Vagina (tissue), 2 donors: Measurements from ENCODE around the gene CRMP1.

Experiments used
- POLR2A ChIP-seq, 2 donors: fragments of 450-650 bp; IDR thresholded peaks; one replicate each; pipeline ENCODE4 v1.6.1; 2017; ENCODE audit warnings: antibody characterized with exemption in 2 of 2, mild to moderate bottlenecking in 2 of 2, moderate library complexity in 2 of 2
- POLR2AphosphoS5 ChIP-seq, 2 donors: sonication (generic); formaldehyde crosslinking; IDR thresholded peaks; one replicate each; pipeline ENCODE4 v1.9.0; 2017; ENCODE audit warnings: antibody characterized with exemption in 2 of 2, mild to moderate bottlenecking in 2 of 2, low read depth in 1 of 2; ENCODE audit not compliant: insufficient read depth in 1 of 2
- TF ChIP-seq, protein P1 (sequence below), 3 experiments: fragments of 450-650 bp in 2 of 3; fragments of 200-600 bp in 1 of 3; sonication (generic) in 1 of 3; IDR thresholded peaks; one replicate each; pipeline ENCODE4 v1.5.1; 2017 to 2019; ENCODE audit warnings: antibody characterized with exemption in 3 of 3, mild to moderate bottlenecking in 2 of 3, moderate library complexity in 2 of 3

DNA sequence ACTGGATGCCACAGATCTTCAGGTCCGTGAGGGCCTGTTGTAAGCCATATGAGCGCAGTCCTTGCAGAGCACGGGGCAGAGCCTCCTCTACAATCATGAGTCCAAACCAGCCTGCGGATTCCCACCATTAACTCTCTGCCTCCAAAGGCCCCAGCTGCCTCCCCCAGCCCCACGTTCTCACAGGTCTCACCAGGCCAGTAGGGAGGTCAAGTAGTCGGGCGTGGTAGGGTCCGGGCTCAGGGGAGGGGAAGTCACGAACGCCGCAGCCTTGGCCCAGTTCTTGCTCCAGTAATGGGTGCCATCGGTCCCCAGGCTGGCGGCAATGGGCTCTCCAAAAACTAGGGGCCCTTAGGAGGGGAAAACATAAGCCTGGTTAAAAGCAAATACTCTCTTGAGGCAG lies 53.6 kb downstream of the CRMP1 start:
- TF ChIP-seq, protein P1, sequence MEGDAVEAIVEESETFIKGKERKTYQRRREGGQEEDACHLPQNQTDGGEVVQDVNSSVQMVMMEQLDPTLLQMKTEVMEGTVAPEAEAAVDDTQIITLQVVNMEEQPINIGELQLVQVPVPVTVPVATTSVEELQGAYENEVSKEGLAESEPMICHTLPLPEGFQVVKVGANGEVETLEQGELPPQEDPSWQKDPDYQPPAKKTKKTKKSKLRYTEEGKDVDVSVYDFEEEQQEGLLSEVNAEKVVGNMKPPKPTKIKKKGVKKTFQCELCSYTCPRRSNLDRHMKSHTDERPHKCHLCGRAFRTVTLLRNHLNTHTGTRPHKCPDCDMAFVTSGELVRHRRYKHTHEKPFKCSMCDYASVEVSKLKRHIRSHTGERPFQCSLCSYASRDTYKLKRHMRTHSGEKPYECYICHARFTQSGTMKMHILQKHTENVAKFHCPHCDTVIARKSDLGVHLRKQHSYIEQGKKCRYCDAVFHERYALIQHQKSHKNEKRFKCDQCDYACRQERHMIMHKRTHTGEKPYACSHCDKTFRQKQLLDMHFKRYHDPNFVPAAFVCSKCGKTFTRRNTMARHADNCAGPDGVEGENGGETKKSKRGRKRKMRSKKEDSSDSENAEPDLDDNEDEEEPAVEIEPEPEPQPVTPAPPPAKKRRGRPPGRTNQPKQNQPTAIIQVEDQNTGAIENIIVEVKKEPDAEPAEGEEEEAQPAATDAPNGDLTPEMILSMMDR (IDR thresholded peaks at IDR 0.05): no peak
- TF ChIP-seq POLR2A (IDR thresholded peaks at IDR 0.05) (no peak), POLR2AphosphoS5 (IDR thresholded peaks at IDR 0.05; ENCODE audit: insufficient read depth in 1 of 2, low read depth in 1 of 2) (no peak)
